Osteoblast (primary cell): ENCODE measurements around the gene REG1B. TPM values are rescaled to one million over a fixed set of nuclear protein-coding genes. Genes with fewer than 3 reads are reported as not detected.
"Not testable (repeated sequence)": the region's sequence is repeated elsewhere in the genome, so short reads cannot be mapped to it uniquely, and the experiment has no call there.

ENCODE experiments used
- DNase-seq: peaks from one replicate; pipeline ENCODE4 v3.0.0; 2011; ENCODE audit warnings: low spot score, mixed read lengths; ENCODE audit not compliant: insufficient read length; ENCODE audit errors: missing footprints
- H2AFZ ChIP-seq: 2 replicates; pipeline ENCODE4 v1.6.0; 2011; ENCODE audit warnings: mild to moderate bottlenecking, low read length
- H3K27ac ChIP-seq: 2 replicates; pipeline ENCODE4 v1.5.1; 2011; ENCODE audit warnings: mild to moderate bottlenecking, low read depth, low read length, moderate library complexity
- H3K27me3 ChIP-seq: 2 replicates; pipeline ENCODE4 v1.6.0; 2012; ENCODE audit warnings: mild to moderate bottlenecking, control low read depth, inconsistent platforms, low read length, moderate library complexity; ENCODE audit not compliant: insufficient read depth
- H3K36me3 ChIP-seq: 2 replicates; pipeline ENCODE4 v1.5.1; 2011; ENCODE audit warnings: mild to moderate bottlenecking, low read length, control low read depth, moderate library complexity; ENCODE audit not compliant: insufficient read depth
- H3K4me1 ChIP-seq: 2 replicates; pipeline ENCODE4 v1.5.1; 2011; ENCODE audit warnings: mild to moderate bottlenecking, low read length, control low read depth, moderate library complexity; ENCODE audit not compliant: insufficient read depth
- H3K4me2 ChIP-seq: 2 replicates; pipeline ENCODE4 v1.6.0; 2011; ENCODE audit warnings: mild to moderate bottlenecking, low read length; ENCODE audit not compliant: insufficient read depth
- H3K4me3 ChIP-seq: fragments of 200-600 bp; sonication (generic); 3 replicates; pipeline ENCODE4 v1.5.1; 2012; ENCODE audit warnings: mild to moderate bottlenecking, low read length, inconsistent platforms; ENCODE audit not compliant: insufficient read depth
- H3K79me2 ChIP-seq: 2 replicates; pipeline ENCODE4 v1.6.0; 2012; ENCODE audit warnings: mild to moderate bottlenecking, low read length, control low read depth, inconsistent platforms; ENCODE audit not compliant: insufficient read depth
- H3K9me3 ChIP-seq: 2 replicates; pipeline ENCODE4 v1.5.1; 2011; ENCODE audit warnings: low read depth, low read length, control low read depth
- H4K20me1 ChIP-seq: 2 replicates; pipeline ENCODE4 v1.6.0; 2012; ENCODE audit warnings: mild to moderate bottlenecking, low read length, control low read depth; ENCODE audit not compliant: insufficient read depth
- CTCF ChIP-seq: IDR thresholded peaks from 2 replicates; pipeline ENCODE4 v1.5.1; 2011; ENCODE audit warnings: mild to moderate bottlenecking, low read depth, low read length, moderate library complexity; ENCODE audit errors: extremely low read depth
- total RNA-seq: library from RNA; depleted of rRNA; stranded (reverse); fragments of >200 nt; gene quantifications from 2 replicates; pipeline ENCODE4 v1.2.3, GENCODE V29; 2012

The REG1B gene
- total RNA-seq, 1 donor, result not detected

GRCh38 chr2:79071078-79071477 lies 16.7 kb downstream of the REG1B start:
- Histone ChIP-seq H3K79me2 (no peaks in the 10 kb centered on the region), H3K36me3 (no peaks in the 10 kb centered on the region), H3K27ac (no peak overlapping the region), H3K9me3 (no peaks in the 10 kb centered on the region), H3K4me1 (no peaks in the 10 kb centered on the region), H2AFZ (no peak overlapping the region), H4K20me1 (no peaks in the 10 kb centered on the region), H3K27me3 (no peaks in the 10 kb centered on the region), H3K4me2 (no peak overlapping the region), H3K4me3 (no peak overlapping the region)
- DNase-seq, result no peak
- no peak for TF ChIP-seq CTCF

- no peak overlapping the region for H3K4me3 ChIP-seq
- no peaks in the 10 kb centered on the region for H4K20me1 ChIP-seq
- TF ChIP-seq CTCF, result no peak
- H3K4me1 ChIP-seq, result no peaks in the 10 kb centered on the region
- DNase-seq, result no peak
- H3K4me2 ChIP-seq, result no peak overlapping the region
- no peaks in the 10 kb centered on the region for H3K9me3 ChIP-seq
- H3K27me3 ChIP-seq, result no peaks in the 10 kb centered on the region
- H3K27ac ChIP-seq, result no peak overlapping the region
- H2AFZ ChIP-seq, result no peak overlapping the region
- H3K36me3 ChIP-seq, result no peaks in the 10 kb centered on the region
- H3K79me2 ChIP-seq, result no peaks in the 10 kb centered on the region
These were observed 22.6 kb downstream of the REG1B start for GRCh38 chr2:79065201-79065600.

- H3K4me1 ChIP-seq, H3K27ac ChIP-seq, H3K4me3 ChIP-seq, DNase-seq, H3K27me3 ChIP-seq, H3K36me3 ChIP-seq, H4K20me1 ChIP-seq, H3K79me2 ChIP-seq, H3K4me2 ChIP-seq, H2AFZ ChIP-seq, H3K9me3 ChIP-seq: not testable (repeated sequence)
These were observed 33.0 kb downstream of the REG1B start for GRCh38 chr2:79054769-79055168.

- not testable (repeated sequence) for H3K27me3 ChIP-seq, H3K4me1 ChIP-seq, H2AFZ ChIP-seq, H3K4me3 ChIP-seq, H3K79me2 ChIP-seq, H4K20me1 ChIP-seq, H3K4me2 ChIP-seq, H3K36me3 ChIP-seq, H3K27ac ChIP-seq, H3K9me3 ChIP-seq, DNase-seq
These were observed 34.3 kb downstream of the REG1B start for GRCh38 chr2:79053486-79053885.

GRCh38 chr2:79041032-79041448 lies 46.8 kb downstream of the REG1B start:
- Histone ChIP-seq H2AFZ (no peak overlapping the region), H3K4me2 (no peak overlapping the region)

More at GRCh38 chr2:79041032-79041448, 46.8 kb downstream of the REG1B start:
- no peaks in the 10 kb centered on the region for H3K4me1 ChIP-seq
- peaks cover 3% of the 10 kb centered on the region for H3K9me3 ChIP-seq
- H4K20me1 ChIP-seq, result no peaks in the 10 kb centered on the region
- H3K36me3 ChIP-seq, result no peaks in the 10 kb centered on the region
- no peak overlapping the region for H3K27ac ChIP-seq
- no peak for DNase-seq
- H3K79me2 ChIP-seq, result no peaks in the 10 kb centered on the region
- H3K4me3 ChIP-seq, result no peak overlapping the region
- H3K27me3 ChIP-seq, result no peaks in the 10 kb centered on the region
- peak; percentile 8 for TF ChIP-seq CTCF
